Esophagus muscularis mucosa (tissue), 4 donors: ENCODE measurements around the gene PPP4R3A. TPM values are rescaled to one million over a fixed set of nuclear protein-coding genes. Genes with fewer than 3 reads are reported as not detected.
"Not testable (repeated sequence)": the region's sequence is repeated elsewhere in the genome, so short reads cannot be mapped to it uniquely, and the experiment has no call there.

Source experiments
- DNase-seq: peaks from one replicate; pipeline ENCODE4 v3.0.0-alpha.2; 2017; ENCODE audit errors: extremely low spot score
- H3K27ac ChIP-seq, 4 donors: fragments of 200-600 bp; sonication (generic); replicated peaks in 1 of 4; 1 replicate in 3 of 4; 2 replicates in 1 of 4; pipeline ENCODE4 v1.5.1; 2016 to 2019; ENCODE audit warnings: mild to moderate bottlenecking in 1 of 4
- H3K27me3 ChIP-seq, 4 donors: fragments of 200-600 bp; sonication (generic); one replicate each; pipeline versions ENCODE4 v1.5.1 to v1.6.0; 2016 to 2019
- H3K36me3 ChIP-seq, 4 donors: fragments of 200-600 bp; sonication (generic); one replicate each; pipeline ENCODE4 v1.5.1; 2016 to 2019
- H3K4me1 ChIP-seq, 4 donors: fragments of 200-600 bp; sonication (generic); one replicate each; pipeline ENCODE4 v1.5.1; 2016 to 2019
- H3K4me3 ChIP-seq, 4 donors: fragments of 200-600 bp; sonication (generic); 1 replicate in 2 of 4; 2 replicates in 2 of 4; pipeline ENCODE4 v1.5.1; 2016 to 2019; ENCODE audit warnings: mild to moderate bottlenecking in 4 of 4, moderate library complexity in 1 of 4
- H3K9me3 ChIP-seq, 4 donors: fragments of 200-600 bp; sonication (generic); 1 replicate in 3 of 4; 2 replicates in 1 of 4; pipeline ENCODE4 v1.5.1; 2016 to 2019
- CTCF ChIP-seq, 3 experiments: fragments of 200-600 bp in 2 of 3; fragments of 450-650 bp in 1 of 3; sonication (generic) in 2 of 3; IDR thresholded peaks; one replicate each; pipeline ENCODE4 v1.5.1; 2017 to 2019; ENCODE audit warnings: antibody characterized with exemption in 3 of 3, mild to moderate bottlenecking in 2 of 3, moderate library complexity in 1 of 3
- EP300 ChIP-seq: sonication (generic); formaldehyde crosslinking; IDR thresholded peaks from one replicate; pipeline ENCODE4 v1.6.1; 2017; ENCODE audit warnings: antibody characterized with exemption
- POLR2A ChIP-seq: fragments of 450-650 bp; IDR thresholded peaks from one replicate; pipeline ENCODE4 v1.6.1; 2017; ENCODE audit warnings: antibody characterized with exemption, moderate library complexity, mild to moderate bottlenecking, low read depth
- POLR2AphosphoS5 ChIP-seq, 2 donors: sonication (generic); formaldehyde crosslinking; IDR thresholded peaks; one replicate each; pipeline ENCODE4 v1.6.1; 2017; ENCODE audit warnings: antibody characterized with exemption in 2 of 2
- WGBS: methylation state at CpG from one replicate; pipeline ENCODE4 v1.1.5; 2018; 5-methylcytosine and 5-hydroxymethylcytosine counted together
- intact Hi-C: fragments of 100-400 bp; cut with DNase I; formaldehyde crosslinking; loops from one replicate; pipeline ENCODE4 v1.15.1; 2023
- total RNA-seq, 4 donors: library from RNA; depleted of rRNA; stranded (reverse); fragments of >200 nt; gene quantifications; one replicate each; pipeline versions ENCODE4 v1.1.0 to v1.2.1, GENCODE V29; 2016

The PPP4R3A gene
- total RNA-seq, 4 donors from 2014 or later, result 60.2 to 78.5 (median 70.4) TPM

DNA sequence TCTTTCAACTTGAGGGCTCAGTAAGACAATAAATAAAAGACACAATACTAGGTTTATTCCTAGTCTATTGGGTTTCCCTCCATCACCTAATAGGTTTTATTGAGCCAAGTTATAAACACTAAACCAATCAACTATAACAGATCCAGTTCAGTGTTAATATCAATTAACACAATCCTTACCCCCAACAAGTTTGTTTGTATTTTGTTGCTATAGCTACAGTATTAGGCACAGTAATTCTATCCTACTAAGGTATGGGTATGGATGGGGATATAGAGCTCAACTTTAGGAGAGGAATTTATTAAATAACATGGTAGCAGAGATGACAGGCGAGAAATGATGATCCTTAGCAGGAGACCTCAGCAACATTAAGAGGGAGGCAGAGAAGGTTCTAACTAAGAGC is 13.3 kb downstream of the PPP4R3A start:
- Histone ChIP-seq H3K27ac (peak overlapping the region in 1 of 4 donors; percentile 8), H3K4me3 (no peak overlapping the region), H3K4me1 (peaks cover 75 to 95% (median 87%) of the 10 kb centered on the region in 4 donors), H3K36me3 (peaks cover 0 to 6% (median 0%) of the 10 kb centered on the region in 4 donors), H3K9me3 (no peaks in the 10 kb centered on the region), H3K27me3 (no peaks in the 10 kb centered on the region)
- intact Hi-C loops, result no loop called here
- no peak for TF ChIP-seq POLR2AphosphoS5 (IDR thresholded peaks at IDR 0.05)
- no peak for TF ChIP-seq EP300
- no peak for TF ChIP-seq POLR2A
- no peak for TF ChIP-seq CTCF (IDR thresholded peaks at IDR 0.05)
- 96% methylated on average over 1 of the region's 1 CpG for WGBS
- no peak for DNase-seq

GRCh38 chr14:91494392-91495065 is 15.6 kb downstream of the PPP4R3A start:
- H3K4me3 ChIP-seq, H3K9me3 ChIP-seq, H3K27ac ChIP-seq, H3K27me3 ChIP-seq, DNase-seq, intact Hi-C loops: not testable (repeated sequence)
- Histone ChIP-seq H3K4me1 (peaks cover 68 to 96% (median 74%) of the 10 kb centered on the region in 4 donors), H3K36me3 (peaks cover 0 to 13% (median 5%) of the 10 kb centered on the region in 4 donors)
- WGBS, result 76% methylated on average over 8 of the region's 8 CpGs

DNA sequence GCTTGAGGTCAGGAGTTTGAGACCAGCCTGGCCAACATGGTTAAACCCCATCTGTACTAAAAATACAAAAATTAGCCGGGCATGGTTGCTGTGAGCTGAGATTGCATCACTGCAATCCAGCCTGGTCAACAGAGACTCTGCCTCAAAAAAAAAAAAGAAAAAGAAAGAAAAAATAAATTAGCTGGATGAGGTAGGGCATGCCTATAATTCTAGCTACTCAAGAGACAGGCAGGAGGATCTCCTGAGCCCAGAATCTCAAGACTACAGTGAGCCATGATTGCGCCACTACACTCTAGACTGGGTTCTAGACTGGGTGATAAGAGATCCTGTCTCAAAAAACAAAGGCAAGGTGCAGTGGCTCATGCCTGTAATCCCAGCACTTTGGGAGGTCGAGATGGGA is 16.9 kb downstream of the PPP4R3A start:
- H3K9me3 ChIP-seq, result no peaks in the 10 kb centered on the region
- TF ChIP-seq POLR2AphosphoS5 (IDR thresholded peaks at IDR 0.05) (no peak), POLR2A (no peak), CTCF (IDR thresholded peaks at IDR 0.05) (no peak), EP300 (no peak)
- H3K36me3 ChIP-seq, result peaks cover 0 to 19% (median 7%) of the 10 kb centered on the region in 4 donors
- 79% methylated on average over 3 of the region's 3 CpGs for WGBS
- DNase-seq, result no peak
- H3K4me1 ChIP-seq, result peaks cover 66 to 86% (median 70%) of the 10 kb centered on the region in 4 donors
- intact Hi-C loops, result no loop called here
- H3K27me3 ChIP-seq, result no peaks in the 10 kb centered on the region
- no peak overlapping the region for H3K4me3 ChIP-seq
- no peak overlapping the region for H3K27ac ChIP-seq

- peaks cover 26 to 73% (median 43%) of the 10 kb centered on the region in 4 donors for H3K36me3 ChIP-seq
- no peak overlapping the region for H3K4me3 ChIP-seq
- H3K27ac ChIP-seq, result no peak overlapping the region
- peaks cover 8 to 48% (median 20%) of the 10 kb centered on the region in 4 donors for H3K4me1 ChIP-seq
- H3K9me3 ChIP-seq, result no peaks in the 10 kb centered on the region
- TF ChIP-seq POLR2A, result no peak
- intact Hi-C loops, result no loop called here
- 75% methylated on average over 2 of the region's 2 CpGs for WGBS
- no peaks in the 10 kb centered on the region for H3K27me3 ChIP-seq
- no peak for DNase-seq
These were observed 25.4 kb downstream of the PPP4R3A start for GRCh38 chr14:91484744-91485143.

GRCh38 chr14:91484186-91484585 is 25.9 kb downstream of the PPP4R3A start:
- no peak overlapping the region for H3K4me3 ChIP-seq
- TF ChIP-seq POLR2A (no peak), CTCF (IDR thresholded peaks at IDR 0.05) (no peak), POLR2AphosphoS5 (IDR thresholded peaks at IDR 0.05) (no peak), EP300 (no peak)
- 89% methylated on average over 3 of the region's 3 CpGs for WGBS
- intact Hi-C loops, result no loop called here
- no peak for DNase-seq
- no peak overlapping the region for H3K27ac ChIP-seq
- H3K36me3 ChIP-seq, result peaks cover 26 to 72% (median 47%) of the 10 kb centered on the region in 4 donors
- no peaks in the 10 kb centered on the region for H3K9me3 ChIP-seq
- no peaks in the 10 kb centered on the region for H3K27me3 ChIP-seq
- peaks cover 8 to 46% (median 20%) of the 10 kb centered on the region in 4 donors for H3K4me1 ChIP-seq
